Activated T-helper 1 cell treated with anti-CD3 and anti-CD28 coated beads, Interleukin-2, amount 50 U/mL, for 16 hours (primary cell): ENCODE results near the gene HDAC2.
"Not testable (repeated sequence)": the region's sequence is repeated elsewhere in the genome, so short reads cannot be mapped to it uniquely, and the experiment has no call there.

Source experiments
- DNase-seq, 2 donors: peaks; one replicate each; pipeline ENCODE4 v3.0.0-alpha.2; 2020; ENCODE audit warnings: low read depth in 1 of 2, low spot score in 1 of 2

HDAC2 gene

GRCh38 chr6:113970805-113971676 lies at the start of gene HDAC2:
Gene HDAC2, minus strand, starts transcription at chr6:113971148. Its CDS starts 240 bp downstream, at chr6:113970908.
- peak; percentile 73 to 79 for DNase-seq

GRCh38 chr6:114020196-114020595 lies 49.2 kb upstream of the HDAC2 start:
- DNase-seq = no peak

GRCh38 chr6:114017146-114017545 lies 46.2 kb upstream of the HDAC2 start:
- DNase-seq = not testable (repeated sequence)

GRCh38 chr6:114014106-114014505 lies 43.2 kb upstream of the HDAC2 start:
- not testable (repeated sequence) for DNase-seq

GRCh38 chr6:114011486-114011885 lies 40.5 kb upstream of the HDAC2 start:
- not testable (repeated sequence) for DNase-seq

- DNase-seq = no peak
Measured at GRCh38 chr6:114010540-114010939, 39.6 kb upstream of the HDAC2 start.

- no peak for DNase-seq
Measured at GRCh38 chr6:114009192-114009591, 38.2 kb upstream of the HDAC2 start.

- no peak for DNase-seq
Measured at GRCh38 chr6:114008331-114008730, 37.4 kb upstream of the HDAC2 start.

- peak in 1 of 2 donors; percentile 2 for DNase-seq
Measured at GRCh38 chr6:114007516-114007915, 36.6 kb upstream of the HDAC2 start.

GRCh38 chr6:114001354-114001753 lies 30.4 kb upstream of the HDAC2 start:
- DNase-seq = no peak

GRCh38 chr6:114000069-114000468 lies 29.1 kb upstream of the HDAC2 start:
- no peak for DNase-seq

GRCh38 chr6:113999284-113999683 lies 28.3 kb upstream of the HDAC2 start:
- DNase-seq = no peak

GRCh38 chr6:113998811-113999210 lies 27.9 kb upstream of the HDAC2 start:
- DNase-seq = no peak

GRCh38 chr6:113997116-113997515 lies 26.2 kb upstream of the HDAC2 start:
- no peak for DNase-seq

GRCh38 chr6:113995634-113996033 lies 24.7 kb upstream of the HDAC2 start:
- DNase-seq = no peak

GRCh38 chr6:113994934-113995342 lies 24.0 kb upstream of the HDAC2 start:
- no peak for DNase-seq

GRCh38 chr6:113989675-113990074 lies 18.7 kb upstream of the HDAC2 start:
- no peak for DNase-seq

GRCh38 chr6:113982675-113983074 lies 11.7 kb upstream of the HDAC2 start:
- not testable (repeated sequence) for DNase-seq

- DNase-seq = no peak
Measured at GRCh38 chr6:113982055-113982550, 11.2 kb upstream of the HDAC2 start.

- DNase-seq = no peak
Measured at GRCh38 chr6:113980937-113981554, 10.1 kb upstream of the HDAC2 start.

- DNase-seq = no peak
Measured at GRCh38 chr6:113979937-113980336, 9.0 kb upstream of the HDAC2 start.

GRCh38 chr6:113978084-113978675 lies 7.2 kb upstream of the HDAC2 start:
- no peak for DNase-seq
